IMR-90 (cell line): ENCODE measurements around the gene L3HYPDH.

Source experiments
- CEBPB ChIP-seq: IDR thresholded peaks from 2 replicates; pipeline ENCODE4 v1.6.1; 2012; ENCODE audit warnings: low read depth, low read length, improper control_type of control experiment
- MAZ ChIP-seq: IDR thresholded peaks from 2 replicates; pipeline ENCODE4 v1.6.1; 2012; ENCODE audit warnings: low read depth, mild to moderate bottlenecking, low read length, improper control_type of control experiment, moderate library complexity, borderline replicate concordance

DNA sequence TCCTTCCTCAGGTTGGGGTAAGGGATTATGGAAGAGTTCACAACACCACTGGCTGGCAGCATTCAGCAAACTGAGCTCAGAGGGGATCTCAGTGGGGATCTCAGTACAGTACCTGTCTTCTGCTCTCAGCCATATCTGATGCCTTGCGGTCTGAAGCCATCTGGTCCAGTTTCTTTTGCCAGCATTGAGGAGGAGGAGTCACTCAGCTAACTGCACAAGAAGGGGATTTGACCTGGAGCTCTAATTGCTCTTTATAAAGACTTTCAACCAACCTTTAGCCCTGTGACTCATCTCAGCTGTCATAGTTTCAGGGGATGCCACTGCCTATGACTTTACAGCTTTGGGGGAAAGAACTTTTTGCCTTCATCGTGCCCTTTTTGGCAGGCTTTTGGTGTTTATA lies 45.0 kb upstream of the L3HYPDH start:
- TF ChIP-seq CEBPB (no peak), MAZ (no peak)
